K562 (cell line): ENCODE measurements around the gene TIMM22. TPM values are rescaled to one million over a fixed set of nuclear protein-coding genes. Genes with fewer than 3 reads are reported as not detected.

ENCODE experiments used
- BCOR ChIP-seq: fragments of 450-650 bp; IDR thresholded peaks from 2 replicates; pipeline ENCODE4 v1.6.1; 2016
- C11orf30 ChIP-seq: fragments of 450-650 bp; IDR thresholded peaks from 2 replicates; pipeline ENCODE4 v1.6.1; 2016; ENCODE audit warnings: low read depth, mild to moderate bottlenecking
- CTCF ChIP-seq, 3 experiments: IDR thresholded peaks in 2 of 3; conservative IDR thresholded peaks in 1 of 3; 2 replicates each; pipeline ENCODE4 v1.5.1; 2011 to 2012; ENCODE audit warnings: low read length in 3 of 3, mild to moderate bottlenecking in 3 of 3, control low read depth in 2 of 3, improper control_type of control experiment in 1 of 3, inconsistent platforms in 1 of 3, low read depth in 1 of 3, mixed read lengths in 1 of 3, moderate library complexity in 1 of 3; ENCODE audit not compliant: insufficient read depth in 2 of 3
- MAFG ChIP-seq: fragments of 450-650 bp; conservative IDR thresholded peaks from 2 replicates; pipeline ENCODE4 v1.6.1; 2016; ENCODE audit warnings: missing genetic modification characterization, missing compliant biosample characterization
- MAZ ChIP-seq, 2 experiments: fragments of 450-650 bp in 1 of 2; sonication (generic) in 1 of 2; formaldehyde crosslinking; IDR thresholded peaks in 1 of 2; conservative IDR thresholded peaks in 1 of 2; 2 replicates each; pipeline versions ENCODE4 v1.4.0 to v1.5.0; 2020; ENCODE audit warnings: mild to moderate bottlenecking in 1 of 2, missing genetic modification reagents in 1 of 2
- RB1 ChIP-seq: fragments of 450-650 bp; IDR thresholded peaks from 2 replicates; pipeline ENCODE4 v1.6.1; 2017; ENCODE audit warnings: low read depth, mild to moderate bottlenecking
- REST ChIP-seq, 2 experiments: fragments of 450-650 bp; formaldehyde crosslinking in 1 of 2; IDR thresholded peaks; 2 replicates each; pipeline versions ENCODE4 v1.4.0 to v1.6.1; 2014 to 2020; ENCODE audit warnings: mild to moderate bottlenecking in 2 of 2, borderline replicate concordance in 1 of 2, low read depth in 1 of 2
- SREBF2 ChIP-seq: sonication (generic); formaldehyde crosslinking; IDR thresholded peaks from 2 replicates; pipeline ENCODE4 v1.4.0; 2020; ENCODE audit warnings: mild to moderate bottlenecking, missing genetic modification reagents
- ZNF121 ChIP-seq: sonication (generic); formaldehyde crosslinking; conservative IDR thresholded peaks from 2 replicates; pipeline ENCODE4 v1.8.0; 2022; ENCODE audit warnings: missing genetic modification reagents
- ZNF316 ChIP-seq: fragments of 450-650 bp; IDR thresholded peaks from 2 replicates; pipeline ENCODE4 v1.6.1; 2016
- polyA plus RNA-seq, 8 experiments: library from polyadenylated mRNA; depleted of rRNA in 4 of 8; stranded (reverse) in 5 of 8; unstranded in 3 of 8; fragments of >200 nt; fragmentation: Nextera tagmentation in 2 of 8; fragmentation: Illumina TruSeq in 1 of 8; extraction: Ambion mirVana in 2 of 8; extraction: Trizol in 1 of 8; gene quantifications; 2 replicates each; pipeline versions ENCODE4 v1.2.1 to v1.2.3, GENCODE V29; 2011 to 2014; ENCODE audit warnings: inconsistent platforms in 1 of 8, missing spikeins in 1 of 8
- total RNA-seq, 7 experiments: library from RNA; depleted of rRNA in 6 of 7; stranded (reverse); fragments of >200 nt in 6 of 7; fragmentation: Illumina TruSeq in 2 of 7; extraction: Trizol in 2 of 7; gene quantifications; 2 replicates each; pipeline versions ENCODE4 v1.2.1 to v1.2.3, GENCODE V29; 2011 to 2021; ENCODE audit warnings: low replicate concordance in 1 of 7
- TF ChIP-seq, protein P1 (sequence below): fragments of 200-800 bp; sonication (Bioruptor generic); IDR thresholded peaks from 2 replicates; pipeline ENCODE4 v1.6.1; 2017; ENCODE audit warnings: missing genetic modification characterization, missing compliant biosample characterization
- TF ChIP-seq, protein P2 (sequence below): fragments of 450-650 bp; formaldehyde crosslinking; IDR thresholded peaks from 2 replicates; pipeline ENCODE4 v1.4.0; 2020; ENCODE audit warnings: mild to moderate bottlenecking, moderate library complexity

TIMM22 gene
- total and polyA plus RNA-seq, 9 of the 15 experiments (the other 6 are each of a cell fraction or from before 2014, with no cell fraction given), result 5.9 to 14.1 (median 10.3) TPM

DNA sequence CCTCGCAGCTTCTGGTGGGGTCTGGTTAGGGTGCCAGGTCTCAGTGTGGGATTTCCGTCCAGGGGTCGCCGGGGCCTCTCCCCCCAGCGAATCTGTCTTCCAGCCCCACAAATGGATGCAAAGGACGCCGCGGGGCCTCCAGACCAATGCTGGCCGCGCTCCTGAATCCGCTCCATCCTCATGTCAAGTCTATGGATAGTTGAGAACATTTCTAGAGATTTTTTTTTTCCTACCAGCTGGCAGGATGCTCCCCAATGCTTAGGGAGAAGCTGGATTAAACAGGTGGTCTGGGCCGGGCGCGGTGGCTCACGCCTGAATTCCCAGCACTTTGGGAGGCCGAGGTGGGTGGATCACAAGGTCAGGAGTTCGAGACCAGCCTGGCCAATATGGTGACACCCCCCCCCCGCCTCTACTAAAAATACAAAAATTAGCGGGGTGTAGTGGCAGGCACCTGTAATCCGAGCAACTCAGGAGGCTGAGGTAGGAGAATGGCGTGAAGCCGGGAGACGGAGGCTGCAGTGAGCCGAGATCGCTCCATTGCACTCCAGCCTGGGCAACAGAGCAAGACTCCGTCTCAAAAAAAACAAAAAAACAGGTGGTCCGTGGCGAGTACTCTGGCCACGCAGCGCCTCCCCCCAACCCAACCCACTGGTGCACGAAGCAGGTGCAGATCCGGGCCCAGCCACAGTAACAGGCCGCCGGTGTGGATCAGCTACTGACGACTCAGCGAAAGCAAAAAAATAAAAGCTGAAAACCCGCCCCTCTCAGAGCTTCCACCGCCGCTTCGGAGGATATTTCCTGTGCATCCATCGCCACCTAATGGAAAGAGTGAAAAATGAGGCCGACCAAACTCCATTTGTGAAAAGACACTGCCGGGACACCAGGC is 16.3 kb upstream of the TIMM22 start (continued):
- TF ChIP-seq REST (IDR thresholded peaks at IDR 0.05; ENCODE audit: borderline replicate concordance), result peak; percentile 49; the same call in 1 of the 2 replicates
- TF ChIP-seq REST (CRISPR knock-in tag; IDR thresholded peaks at IDR 0.05; ENCODE audit: low read depth), result no peak
- 0 out of 2 replicates have a peak, but pooled peaks have one; percentile 23 for TF ChIP-seq RB1
- TF ChIP-seq MAZ (CRISPR knock-in tag; conservative IDR thresholded peaks at IDR 0.05 in 1 of 2, IDR thresholded peaks at IDR 0.05 in 1 of 2), result 0 out of 4 replicates have a peak, but pooled peaks of 1 of the 2 experiments have one; percentile 22
- TF ChIP-seq MAFG (tag), result peak; percentile 20; the same call in 1 of the 2 replicates
- TF ChIP-seq ZNF316, result peak; percentile 71
- peak; percentile 36; the same call in 1 of the 2 replicates for TF ChIP-seq BCOR
- no peak for TF ChIP-seq SREBF2 (CRISPR knock-in tag)
- TF ChIP-seq CTCF (IDR thresholded peaks at IDR 0.05 in 2 of 3, conservative IDR thresholded peaks at IDR 0.05 in 1 of 3; ENCODE audit: insufficient read depth in 2 of 3, low read depth in 1 of 3, low read length in 3 of 3), result peak; percentile 69 to 82 (median 74)
- TF ChIP-seq, protein P1, sequence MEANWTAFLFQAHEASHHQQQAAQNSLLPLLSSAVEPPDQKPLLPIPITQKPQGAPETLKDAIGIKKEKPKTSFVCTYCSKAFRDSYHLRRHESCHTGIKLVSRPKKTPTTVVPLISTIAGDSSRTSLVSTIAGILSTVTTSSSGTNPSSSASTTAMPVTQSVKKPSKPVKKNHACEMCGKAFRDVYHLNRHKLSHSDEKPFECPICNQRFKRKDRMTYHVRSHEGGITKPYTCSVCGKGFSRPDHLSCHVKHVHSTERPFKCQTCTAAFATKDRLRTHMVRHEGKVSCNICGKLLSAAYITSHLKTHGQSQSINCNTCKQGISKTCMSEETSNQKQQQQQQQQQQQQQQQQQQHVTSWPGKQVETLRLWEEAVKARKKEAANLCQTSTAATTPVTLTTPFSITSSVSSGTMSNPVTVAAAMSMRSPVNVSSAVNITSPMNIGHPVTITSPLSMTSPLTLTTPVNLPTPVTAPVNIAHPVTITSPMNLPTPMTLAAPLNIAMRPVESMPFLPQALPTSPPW (CRISPR knock-in tag), result 0 out of 2 replicates have a peak, but pooled peaks have one; percentile 11
- TF ChIP-seq, protein P2, sequence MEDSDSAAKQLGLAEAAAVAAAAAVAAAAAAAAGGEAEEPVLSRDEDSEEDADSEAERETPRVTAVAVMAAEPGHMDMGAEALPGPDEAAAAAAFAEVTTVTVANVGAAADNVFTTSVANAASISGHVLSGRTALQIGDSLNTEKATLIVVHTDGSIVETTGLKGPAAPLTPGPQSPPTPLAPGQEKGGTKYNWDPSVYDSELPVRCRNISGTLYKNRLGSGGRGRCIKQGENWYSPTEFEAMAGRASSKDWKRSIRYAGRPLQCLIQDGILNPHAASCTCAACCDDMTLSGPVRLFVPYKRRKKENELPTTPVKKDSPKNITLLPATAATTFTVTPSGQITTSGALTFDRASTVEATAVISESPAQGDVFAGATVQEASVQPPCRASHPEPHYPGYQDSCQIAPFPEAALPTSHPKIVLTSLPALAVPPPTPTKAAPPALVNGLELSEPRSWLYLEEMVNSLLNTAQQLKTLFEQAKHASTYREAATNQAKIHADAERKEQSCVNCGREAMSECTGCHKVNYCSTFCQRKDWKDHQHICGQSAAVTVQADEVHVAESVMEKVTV (CRISPR knock-in tag), result peak; percentile 49; the same call in 1 of the 2 replicates
- TF ChIP-seq C11orf30, result peak; percentile 73
- peak; percentile 67 for TF ChIP-seq ZNF121 (CRISPR knock-in tag)
